HEK293T (cell line): ENCODE data around the gene FBXL5.

Experiments
- ARNT ChIP-seq: fragments of 450-650 bp; IDR thresholded peaks from 2 replicates; pipeline ENCODE4 v1.6.1; 2017; ENCODE audit warnings: mild to moderate bottlenecking
- BHLHE40 ChIP-seq: fragments of 450-650 bp; IDR thresholded peaks from 2 replicates; pipeline ENCODE4 v1.6.1; 2016; ENCODE audit warnings: mild to moderate bottlenecking, moderate library complexity, borderline replicate concordance
- CTBP1 ChIP-seq: fragments of 450-650 bp; IDR thresholded peaks from 2 replicates; pipeline ENCODE4 v1.6.1; 2016; ENCODE audit warnings: borderline replicate concordance
- ELF4 ChIP-seq: fragments of 450-650 bp; IDR thresholded peaks from 2 replicates; pipeline ENCODE4 v1.6.1; 2017; ENCODE audit warnings: antibody characterized with exemption
- FOXA1 ChIP-seq: fragments of 450-650 bp; IDR thresholded peaks from 2 replicates; pipeline ENCODE4 v1.6.1; 2016; ENCODE audit warnings: mild to moderate bottlenecking
- FOXK2 ChIP-seq: fragments of 450-650 bp; IDR thresholded peaks from 2 replicates; pipeline ENCODE4 v1.6.1; 2016; ENCODE audit warnings: mild to moderate bottlenecking
- FOXM1 ChIP-seq: fragments of 450-650 bp; IDR thresholded peaks from 2 replicates; pipeline ENCODE4 v1.6.1; 2017; ENCODE audit warnings: mild to moderate bottlenecking, borderline replicate concordance
- HDGF ChIP-seq: fragments of 450-650 bp; IDR thresholded peaks from 2 replicates; pipeline ENCODE4 v1.6.1; 2017; ENCODE audit warnings: antibody characterized with exemption, borderline replicate concordance
- LEF1 ChIP-seq: fragments of 450-650 bp; IDR thresholded peaks from 2 replicates; pipeline ENCODE4 v1.6.1; 2017; ENCODE audit warnings: mild to moderate bottlenecking, borderline replicate concordance
- NFRKB ChIP-seq: fragments of 450-650 bp; IDR thresholded peaks from 2 replicates; pipeline ENCODE4 v1.6.1; 2016; ENCODE audit warnings: mild to moderate bottlenecking, moderate library complexity
- SP1 ChIP-seq: fragments of 450-650 bp; IDR thresholded peaks from 2 replicates; pipeline ENCODE4 v1.6.1; 2017
- SUZ12 ChIP-seq: fragments of 450-650 bp; IDR thresholded peaks from 2 replicates; pipeline ENCODE4 v1.6.1; 2016; ENCODE audit warnings: mild to moderate bottlenecking
- TARDBP ChIP-seq: fragments of 450-650 bp; IDR thresholded peaks from 2 replicates; pipeline ENCODE4 v1.6.1; 2016
- TF ChIP-seq, protein P1 (sequence below): fragments of 450-650 bp; IDR thresholded peaks from 2 replicates; pipeline ENCODE4 v1.6.1; 2016

DNA sequence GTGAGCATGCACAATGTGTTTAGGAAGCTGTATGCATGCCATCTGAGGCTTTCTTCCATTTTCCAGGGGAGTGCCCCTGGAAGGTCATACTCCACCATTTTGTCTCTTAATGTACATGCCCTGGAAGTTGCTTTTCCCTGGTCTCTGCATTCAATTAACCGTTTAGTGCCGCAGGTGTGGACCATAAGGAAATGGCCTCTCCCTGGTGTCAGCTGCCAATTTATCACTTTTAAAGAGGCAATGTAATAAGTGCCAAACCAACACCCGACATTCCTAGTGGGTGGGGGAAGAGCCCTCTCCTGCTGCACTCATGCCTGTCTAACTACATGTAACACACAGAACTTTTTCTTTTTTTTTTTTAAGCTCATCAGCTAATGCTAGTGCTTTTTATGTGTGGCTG, 40.6 kb upstream of the FBXL5 start:
- no peak for TF ChIP-seq TARDBP
- no peak for TF ChIP-seq BHLHE40
- TF ChIP-seq ELF4, result no peak
- TF ChIP-seq SUZ12, result no peak
- no peak for TF ChIP-seq LEF1
- TF ChIP-seq, protein P1, sequence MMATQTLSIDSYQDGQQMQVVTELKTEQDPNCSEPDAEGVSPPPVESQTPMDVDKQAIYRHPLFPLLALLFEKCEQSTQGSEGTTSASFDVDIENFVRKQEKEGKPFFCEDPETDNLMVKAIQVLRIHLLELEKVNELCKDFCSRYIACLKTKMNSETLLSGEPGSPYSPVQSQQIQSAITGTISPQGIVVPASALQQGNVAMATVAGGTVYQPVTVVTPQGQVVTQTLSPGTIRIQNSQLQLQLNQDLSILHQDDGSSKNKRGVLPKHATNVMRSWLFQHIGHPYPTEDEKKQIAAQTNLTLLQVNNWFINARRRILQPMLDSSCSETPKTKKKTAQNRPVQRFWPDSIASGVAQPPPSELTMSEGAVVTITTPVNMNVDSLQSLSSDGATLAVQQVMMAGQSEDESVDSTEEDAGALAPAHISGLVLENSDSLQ, result no peak
- no peak for TF ChIP-seq FOXK2
- no peak for TF ChIP-seq CTBP1
- no peak for TF ChIP-seq SP1
- TF ChIP-seq FOXM1, result no peak
- TF ChIP-seq HDGF, result no peak
- TF ChIP-seq ARNT, result no peak
- TF ChIP-seq FOXA1, result no peak
- no peak for TF ChIP-seq NFRKB
